Sigmoid colon (tissue), 7 donors: ENCODE results near the gene USO1. TPM values are rescaled to one million over a fixed set of nuclear protein-coding genes. Genes with fewer than 3 reads are reported as not detected.

ENCODE experiments used
- DNase-seq: peaks from one replicate; pipeline ENCODE4 v3.0.0-alpha.2; 2019
- H3K27ac ChIP-seq, 4 donors: fragments of 200-600 bp; sonication (generic); one replicate each; pipeline ENCODE4 v1.5.1; 2016 to 2019; ENCODE audit warnings: mild to moderate bottlenecking in 1 of 4
- H3K27me3 ChIP-seq, 3 donors: fragments of 200-600 bp; sonication (generic); one replicate each; pipeline ENCODE4 v1.5.1; 2019; ENCODE audit warnings: mild to moderate bottlenecking in 1 of 3
- H3K36me3 ChIP-seq, 4 donors: fragments of 200-600 bp; sonication (generic); one replicate each; pipeline ENCODE4 v1.5.1; 2016 to 2019
- H3K4me1 ChIP-seq, 4 donors: fragments of 200-600 bp; sonication (generic); one replicate each; pipeline ENCODE4 v1.5.1; 2017 to 2019
- H3K4me3 ChIP-seq, 4 donors: fragments of 200-600 bp; sonication (generic); one replicate each; pipeline ENCODE4 v1.5.1; 2017 to 2019; ENCODE audit warnings: mild to moderate bottlenecking in 2 of 4, moderate library complexity in 1 of 4
- H3K9me3 ChIP-seq, 4 donors: fragments of 200-600 bp in 3 of 4; sonication (generic) in 3 of 4; one replicate each; pipeline versions ENCODE4 v1.5.1 to v1.6.1; 2013 to 2019
- CTCF ChIP-seq, 4 experiments: fragments of 450-650 bp in 3 of 4; fragments of 200-600 bp in 1 of 4; IDR thresholded peaks; one replicate each; pipeline ENCODE4 v1.5.1; 2016 to 2019; ENCODE audit warnings: antibody characterized with exemption in 4 of 4, mild to moderate bottlenecking in 3 of 4, moderate library complexity in 2 of 4
- EP300 ChIP-seq, 4 donors: sonication (generic); formaldehyde crosslinking; IDR thresholded peaks; one replicate each; pipeline ENCODE4 v1.6.1; 2017; ENCODE audit warnings: antibody characterized with exemption in 4 of 4
- POLR2A ChIP-seq, 2 donors: fragments of 450-650 bp; IDR thresholded peaks; one replicate each; pipeline ENCODE4 v1.6.1; 2016; ENCODE audit warnings: antibody characterized with exemption in 2 of 2, mild to moderate bottlenecking in 2 of 2, moderate library complexity in 2 of 2
- POLR2AphosphoS5 ChIP-seq, 4 donors: sonication (generic); formaldehyde crosslinking; IDR thresholded peaks; one replicate each; pipeline ENCODE4 v1.6.1; 2017; ENCODE audit warnings: antibody characterized with exemption in 4 of 4
- WGBS, 2 donors: extraction: QIAGEN DNeasy Blood & Tissue Kit; methylation state at CpG; one replicate each; pipeline ENCODE4 v1.1.7; 2013; 5-methylcytosine and 5-hydroxymethylcytosine counted together
- intact Hi-C: fragments of 100-400 bp; cut with DNase I; formaldehyde crosslinking; loops from one replicate; pipeline ENCODE4 v1.15.1; 2023
- polyA plus RNA-seq, 3 donors: library from polyadenylated mRNA; stranded (reverse); fragments of 200-250 nt; gene quantifications; one replicate each; pipeline ENCODE4 v1.2.3, GENCODE V29; 2013
- total RNA-seq, 4 donors: library from RNA; depleted of rRNA; stranded (reverse); fragments of >200 nt; gene quantifications; one replicate each; pipeline ENCODE4 v1.1.0, GENCODE V29; 2016
- donor health status: healthy with polysubstance abuse.
- donor health status: Bipolar disorder and iron deficiency.
- donor health status: healthy.

USO1 gene
- total and polyA plus RNA-seq, 7 donors, result 21.0 to 99.4 (median 66.5) TPM

- intact Hi-C loops, result no loop called here
- TF ChIP-seq POLR2A (IDR thresholded peaks at IDR 0.05) (no peak), POLR2AphosphoS5 (IDR thresholded peaks at IDR 0.05) (no peak), CTCF (IDR thresholded peaks at IDR 0.05) (no peak), EP300 (IDR thresholded peaks at IDR 0.05) (no peak)
- 92% methylated on average over 2 of the region's 2 CpGs for WGBS, 2 donors
Observed at GRCh38 chr4:75834772-75835154, 110.4 kb downstream of the USO1 start.

GRCh38 chr4:75841641-75842520 is 117.5 kb downstream of the USO1 start:
- DNase-seq, result no peak
- no peak overlapping the region for H3K4me3 ChIP-seq
- H3K27ac ChIP-seq, result peak overlapping the region in 1 of 4 donors; percentile 33
- intact Hi-C loops, result loop anchor here (10.0 kb wide), 1 partner anchor 907 kb away; the partner anchor contains the start of gene PARM1
- H3K36me3 ChIP-seq, result no peaks in the 10 kb centered on the region
- H3K4me1 ChIP-seq, result peaks cover 0 to 11% (median 9%) of the 10 kb centered on the region in 4 donors
- H3K9me3 ChIP-seq, result no peaks in the 10 kb centered on the region
- 85 to 89% methylated on average over 8 of the region's 8 CpGs for WGBS, 2 donors
- TF ChIP-seq EP300 (IDR thresholded peaks at IDR 0.05) (no peak), POLR2A (IDR thresholded peaks at IDR 0.05) (no peak), CTCF (IDR thresholded peaks at IDR 0.05) (no peak), POLR2AphosphoS5 (IDR thresholded peaks at IDR 0.05) (no peak)
- no peaks in the 10 kb centered on the region for H3K27me3 ChIP-seq

More at GRCh38 chr4:75834772-75835154, 110.4 kb downstream of the USO1 start:
- no peaks in the 10 kb centered on the region for H3K27me3 ChIP-seq
- H3K27ac ChIP-seq, result no peak overlapping the region
- H3K4me3 ChIP-seq, result no peak overlapping the region
- DNase-seq, result no peak
- no peaks in the 10 kb centered on the region for H3K9me3 ChIP-seq
- H3K36me3 ChIP-seq, result no peaks in the 10 kb centered on the region
- H3K4me1 ChIP-seq, result no peaks in the 10 kb centered on the region

- Histone ChIP-seq H3K4me1 (peaks cover 0 to 18% (median 14%) of the 10 kb centered on the region in 4 donors), H3K9me3 (no peaks in the 10 kb centered on the region), H3K27me3 (no peaks in the 10 kb centered on the region), H3K27ac (peak overlapping the region in 2 of 4 donors; percentile 49 to 50), H3K36me3 (no peaks in the 10 kb centered on the region), H3K4me3 (no peak overlapping the region)
- DNase-seq, result no peak
- intact Hi-C loops, result loop anchor here (10.0 kb wide), 1 partner anchor 909 kb away; the partner anchor contains the start of gene PARM1
- TF ChIP-seq POLR2A (IDR thresholded peaks at IDR 0.05), result no peak
- TF ChIP-seq POLR2AphosphoS5 (IDR thresholded peaks at IDR 0.05), result no peak
- TF ChIP-seq CTCF (IDR thresholded peaks at IDR 0.05), result no peak
- no peak for TF ChIP-seq EP300 (IDR thresholded peaks at IDR 0.05)
- WGBS, 2 donors, result 96% methylated on average over 4 of the region's 4 CpGs
Observed at GRCh38 chr4:75843596-75843995, 119.2 kb downstream of the USO1 start.

GRCh38 chr4:75844151-75844662 is 119.8 kb downstream of the USO1 start:
- intact Hi-C loops, result loop anchor here (10.0 kb wide), 1 partner anchor 909 kb away; the partner anchor contains the start of gene PARM1
- no peak for DNase-seq
- TF ChIP-seq EP300 (IDR thresholded peaks at IDR 0.05) (no peak), POLR2A (IDR thresholded peaks at IDR 0.05) (no peak), CTCF (IDR thresholded peaks at IDR 0.05) (no peak), POLR2AphosphoS5 (IDR thresholded peaks at IDR 0.05) (no peak)
- H3K27me3 ChIP-seq, result no peaks in the 10 kb centered on the region
- H3K9me3 ChIP-seq, result no peaks in the 10 kb centered on the region
- peak overlapping the region in 2 of 4 donors; percentile 49 to 50 for H3K27ac ChIP-seq
- 83 to 90% methylated on average over 3 of the region's 3 CpGs for WGBS, 2 donors
- no peak overlapping the region for H3K4me3 ChIP-seq
- H3K4me1 ChIP-seq, result peaks cover 0 to 18% (median 14%) of the 10 kb centered on the region in 4 donors
- no peaks in the 10 kb centered on the region for H3K36me3 ChIP-seq
